Right lobe of liver (tissue), 6 donors: Measurements from ENCODE around the gene LRRC2. TPM values are rescaled to one million over a fixed set of nuclear protein-coding genes. Genes with fewer than 3 reads are reported as not detected.

ENCODE experiments used
- ATAC-seq, 4 donors: fragments of 200-7000 bp; cut with Tn5 transposase; one replicate each; pipeline ENCODE4 v1.9.1; 2020; ENCODE audit warnings: mild to moderate bottlenecking in 4 of 4, moderate library complexity in 4 of 4
- DNase-seq, 3 donors: peaks; one replicate each; pipeline ENCODE4 v3.0.0-alpha.2; 2020
- H3K27ac ChIP-seq, 3 donors: fragments of 200-600 bp; one replicate each; pipeline ENCODE4 v1.8.0; 2022
- H3K27me3 ChIP-seq, 2 donors: fragments of 200-600 bp; one replicate each; pipeline ENCODE4 v1.8.0; 2022
- H3K36me3 ChIP-seq, 4 donors: fragments of 200-600 bp; sonication (generic) in 1 of 4; one replicate each; pipeline versions ENCODE4 v1.5.1 to v1.8.0; 2017 to 2022; ENCODE audit warnings: control low read depth in 1 of 4
- H3K4me1 ChIP-seq, 4 donors: fragments of 200-600 bp; sonication (generic) in 1 of 4; one replicate each; pipeline versions ENCODE4 v1.5.1 to v1.8.0; 2017 to 2022; ENCODE audit warnings: control low read depth in 1 of 4
- H3K4me3 ChIP-seq, 3 donors: fragments of 200-600 bp; one replicate each; pipeline ENCODE4 v1.8.0; 2022
- H3K9me3 ChIP-seq, 4 donors: fragments of 200-600 bp; sonication (generic) in 1 of 4; one replicate each; pipeline versions ENCODE4 v1.5.1 to v1.8.0; 2017 to 2022; ENCODE audit warnings: control low read depth in 1 of 4
- POLR2A ChIP-seq: fragments of 450-650 bp; IDR thresholded peaks from one replicate; pipeline ENCODE4 v1.6.1; 2017; ENCODE audit warnings: antibody characterized with exemption, mild to moderate bottlenecking
- WGBS: methylation state at CpG from one replicate; pipeline ENCODE4 v1.1.6; 2018; ENCODE audit warnings: low coverage, low lambda C conversion rate; ENCODE audit not compliant: insufficient coverage; ENCODE audit errors: missing lambda C conversion rate; 5-methylcytosine and 5-hydroxymethylcytosine counted together
- intact Hi-C, 2 donors: fragments of 100-400 bp; cut with DNase I; formaldehyde crosslinking; loops; one replicate each; pipeline versions ENCODE4 v1.11.2 to v1.14.1; 2022
- total RNA-seq, 6 experiments: library from RNA; depleted of rRNA in 2 of 6; stranded (reverse); fragments of >200 nt in 2 of 6; fragmentation: NEBNext Ultra II Directional in 3 of 6; extraction: Animal tissue kit (Norgen Biotek cat#: 25700) in 3 of 6; gene quantifications; one replicate each; pipeline versions ENCODE4 v1.1.0 to v1.2.4, GENCODE V29; 2016 to 2023
- TF ChIP-seq, protein P1 (sequence below), 4 donors: fragments of 200-600 bp in 3 of 4; fragments of 450-650 bp in 1 of 4; IDR thresholded peaks; one replicate each; pipeline versions ENCODE4 v1.5.1 to v1.8.0; 2016 to 2022; ENCODE audit warnings: antibody characterized with exemption in 4 of 4, mild to moderate bottlenecking in 2 of 4
- donor health status: DM: no; HTN: yes; CAD: no.
- donor health status: DM: no; HTN: no; CAD: no.
- donor health status: DM: no; HTN: no; CAD: no.
- donor health status: DM: no; HTN: yes; CAD: no.
- donor health status: DM: no; HTN: yes; CAD: no.

The LRRC2 gene
- total RNA-seq, 6 experiments from 2014 or later = 4.3 to 8.9 (median 6.1) TPM

DNA sequence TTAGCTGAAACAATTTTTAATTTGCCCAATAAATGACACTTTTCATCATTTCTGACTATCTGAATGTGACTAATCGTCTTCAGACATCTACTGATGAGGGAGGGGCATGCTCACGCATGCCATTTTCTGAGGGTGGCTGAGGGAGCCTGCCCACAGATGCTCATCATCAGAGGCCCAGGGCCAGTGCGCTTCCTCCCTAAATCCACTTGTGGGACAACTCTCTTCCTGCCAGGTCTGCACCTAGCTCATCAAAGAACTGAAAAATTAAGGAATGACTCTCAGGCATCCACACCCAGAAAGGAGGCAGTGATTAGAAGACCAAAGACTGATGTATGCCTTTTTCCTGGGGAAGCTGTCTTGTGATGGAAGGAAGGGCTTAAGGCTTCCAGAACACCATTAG is 45.6 kb downstream of the LRRC2 start:
- intact Hi-C loops = no loop called here
- H3K27me3 ChIP-seq = no peaks in the 10 kb centered on the region
- no peak overlapping the region for H3K4me3 ChIP-seq
- DNase-seq (no peak), ATAC-seq (no peak)
- TF ChIP-seq, protein P1, sequence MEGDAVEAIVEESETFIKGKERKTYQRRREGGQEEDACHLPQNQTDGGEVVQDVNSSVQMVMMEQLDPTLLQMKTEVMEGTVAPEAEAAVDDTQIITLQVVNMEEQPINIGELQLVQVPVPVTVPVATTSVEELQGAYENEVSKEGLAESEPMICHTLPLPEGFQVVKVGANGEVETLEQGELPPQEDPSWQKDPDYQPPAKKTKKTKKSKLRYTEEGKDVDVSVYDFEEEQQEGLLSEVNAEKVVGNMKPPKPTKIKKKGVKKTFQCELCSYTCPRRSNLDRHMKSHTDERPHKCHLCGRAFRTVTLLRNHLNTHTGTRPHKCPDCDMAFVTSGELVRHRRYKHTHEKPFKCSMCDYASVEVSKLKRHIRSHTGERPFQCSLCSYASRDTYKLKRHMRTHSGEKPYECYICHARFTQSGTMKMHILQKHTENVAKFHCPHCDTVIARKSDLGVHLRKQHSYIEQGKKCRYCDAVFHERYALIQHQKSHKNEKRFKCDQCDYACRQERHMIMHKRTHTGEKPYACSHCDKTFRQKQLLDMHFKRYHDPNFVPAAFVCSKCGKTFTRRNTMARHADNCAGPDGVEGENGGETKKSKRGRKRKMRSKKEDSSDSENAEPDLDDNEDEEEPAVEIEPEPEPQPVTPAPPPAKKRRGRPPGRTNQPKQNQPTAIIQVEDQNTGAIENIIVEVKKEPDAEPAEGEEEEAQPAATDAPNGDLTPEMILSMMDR (IDR thresholded peaks at IDR 0.05) = no peak
- TF ChIP-seq POLR2A = no peak
- no peaks in the 10 kb centered on the region for H3K4me1 ChIP-seq
- no peak overlapping the region for H3K27ac ChIP-seq
- H3K9me3 ChIP-seq = no peaks in the 10 kb centered on the region
- WGBS = 90% methylated on average over 2 of the region's 3 CpGs
- H3K36me3 ChIP-seq = no peaks in the 10 kb centered on the region

DNA sequence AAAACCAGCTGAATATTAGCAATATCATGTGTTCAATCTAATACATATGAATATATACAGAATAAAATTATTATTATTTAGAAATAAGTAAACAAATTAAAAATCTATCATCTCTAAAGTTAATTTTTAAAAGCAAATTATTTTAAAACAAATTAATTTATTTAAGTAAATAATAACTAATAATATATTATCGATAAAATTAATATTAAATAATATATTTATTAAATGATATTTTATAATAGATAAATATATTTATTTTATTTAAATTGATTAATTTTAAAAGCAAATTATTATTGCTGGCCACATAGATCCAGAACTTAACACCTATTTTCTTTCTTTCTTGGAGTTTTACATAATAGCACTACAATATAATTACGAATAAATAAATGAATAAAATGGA is 46.1 kb downstream of the LRRC2 start:
- intact Hi-C loops = no loop called here
- Histone ChIP-seq H3K36me3 (no peaks in the 10 kb centered on the region), H3K27me3 (no peaks in the 10 kb centered on the region), H3K4me3 (no peak overlapping the region), H3K4me1 (no peaks in the 10 kb centered on the region), H3K9me3 (no peaks in the 10 kb centered on the region), H3K27ac (no peak overlapping the region)
- WGBS = 66% methylated on average over 2 of the region's 2 CpGs
- DNase-seq (no peak), ATAC-seq (no peak)
- TF ChIP-seq, protein P1 (IDR thresholded peaks at IDR 0.05) = no peak
- TF ChIP-seq POLR2A = no peak

DNA sequence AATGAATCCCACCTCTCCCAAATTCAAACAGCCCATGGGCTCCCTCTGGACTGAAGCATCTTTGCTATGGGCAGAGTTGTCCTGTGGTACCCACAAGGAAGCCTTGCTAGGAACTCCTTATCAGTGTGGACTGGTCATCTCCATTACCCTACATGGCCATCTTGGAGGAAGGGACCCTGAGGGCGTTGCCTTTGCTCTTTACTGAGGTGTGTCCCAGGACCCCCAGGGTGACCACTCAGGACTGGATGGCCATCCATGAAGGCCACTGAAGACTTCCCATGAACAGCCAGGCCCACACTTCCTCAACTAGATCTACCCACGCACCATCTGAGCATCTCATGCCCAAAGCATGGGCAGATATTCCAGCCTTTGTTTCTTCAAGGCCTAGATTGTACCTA is 48.3 kb downstream of the LRRC2 start:
- no peak for ATAC-seq
- H3K4me1 ChIP-seq = no peaks in the 10 kb centered on the region
- 100% methylated on average over 1 of the region's 2 CpGs for WGBS
- no peak overlapping the region for H3K27ac ChIP-seq
- no peak overlapping the region for H3K4me3 ChIP-seq
- TF ChIP-seq, protein P1 (IDR thresholded peaks at IDR 0.05) = no peak
- no peak for TF ChIP-seq POLR2A
- no peak for DNase-seq
- H3K27me3 ChIP-seq = no peaks in the 10 kb centered on the region
- H3K36me3 ChIP-seq = no peaks in the 10 kb centered on the region
- intact Hi-C loops = no loop called here
- H3K9me3 ChIP-seq = no peaks in the 10 kb centered on the region

DNA sequence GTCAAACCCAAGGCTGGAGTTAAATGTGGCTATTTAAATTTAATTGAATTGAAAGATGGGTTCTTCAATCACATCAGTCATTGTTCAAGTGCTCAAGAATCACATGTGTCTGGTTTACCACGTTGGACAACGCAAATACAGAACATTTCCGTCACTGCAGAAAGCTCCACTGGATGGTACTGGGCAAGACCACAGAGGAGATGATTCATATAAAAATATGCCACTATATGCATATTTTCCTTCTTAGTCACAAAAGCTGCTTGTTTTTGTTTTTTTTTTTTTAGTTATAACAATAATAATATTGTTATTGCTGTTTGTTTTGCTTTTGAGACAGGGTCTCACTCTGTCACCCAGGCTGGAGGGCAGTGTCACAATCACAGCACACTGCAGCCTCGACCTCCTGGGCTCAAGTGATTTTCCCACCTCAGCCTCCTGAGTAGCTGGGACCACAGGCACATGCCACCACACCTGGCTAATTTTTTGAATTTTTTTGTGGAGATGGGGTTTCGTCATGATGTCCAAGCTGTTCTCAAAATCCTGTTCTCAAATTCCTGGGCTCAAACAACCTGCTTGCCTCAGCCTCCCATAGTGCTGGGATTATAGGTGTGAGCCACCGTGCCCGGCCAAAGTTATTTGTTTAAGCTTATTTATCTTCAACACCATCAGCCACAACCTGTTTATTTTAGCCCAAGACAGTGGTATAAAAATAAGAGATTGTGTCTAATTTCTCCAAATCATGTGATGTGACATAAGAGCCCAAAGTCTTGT is 48.9 kb downstream of the LRRC2 start:
- 82% methylated on average over 7 of the region's 7 CpGs for WGBS
- ATAC-seq = no peak

More for the DNA sequence above, 48.9 kb downstream of the LRRC2 start:
- Histone ChIP-seq H3K4me1 (no peaks in the 10 kb centered on the region), H3K27ac (no peak overlapping the region), H3K27me3 (no peaks in the 10 kb centered on the region), H3K36me3 (no peaks in the 10 kb centered on the region), H3K9me3 (no peaks in the 10 kb centered on the region), H3K4me3 (no peak overlapping the region)
- TF ChIP-seq, protein P1 (IDR thresholded peaks at IDR 0.05) = no peak
- TF ChIP-seq POLR2A = no peak
- DNase-seq = no peak
- intact Hi-C loops = no loop called here
